Measurements from ENCODE around the gene ARL6IP5. TPM values are rescaled to one million over a fixed set of nuclear protein-coding genes. Genes with fewer than 3 reads are reported as not detected.
A peak's percentile ranks its signal among the peaks of the same experiment; 100 is the strongest.

ARL6IP5 gene
- total RNA-seq, 1 donor from 2014 or later, result 121 TPM

DNA sequence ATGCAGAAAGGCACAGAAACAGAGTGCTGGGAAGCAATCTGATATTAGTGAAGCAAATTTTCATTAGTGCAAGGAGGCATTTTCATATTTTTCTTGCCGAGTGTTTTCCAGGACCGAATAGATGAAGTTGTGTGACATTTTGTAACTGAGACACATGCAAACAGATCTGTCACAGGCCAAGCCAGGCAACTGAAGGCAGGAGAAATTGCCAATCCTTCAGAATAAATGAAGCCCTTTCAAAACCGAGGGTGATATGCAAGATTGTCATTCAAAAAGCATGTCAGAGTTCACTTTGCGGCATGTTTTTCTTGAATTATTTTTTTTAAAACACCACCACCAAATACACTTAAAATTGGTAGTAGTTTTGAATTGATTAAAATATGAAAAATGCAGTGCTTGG, 31.4 kb downstream of the ARL6IP5 start:
- DNase-seq (ENCODE audit: low read depth, low spot score), result no peak

DNA sequence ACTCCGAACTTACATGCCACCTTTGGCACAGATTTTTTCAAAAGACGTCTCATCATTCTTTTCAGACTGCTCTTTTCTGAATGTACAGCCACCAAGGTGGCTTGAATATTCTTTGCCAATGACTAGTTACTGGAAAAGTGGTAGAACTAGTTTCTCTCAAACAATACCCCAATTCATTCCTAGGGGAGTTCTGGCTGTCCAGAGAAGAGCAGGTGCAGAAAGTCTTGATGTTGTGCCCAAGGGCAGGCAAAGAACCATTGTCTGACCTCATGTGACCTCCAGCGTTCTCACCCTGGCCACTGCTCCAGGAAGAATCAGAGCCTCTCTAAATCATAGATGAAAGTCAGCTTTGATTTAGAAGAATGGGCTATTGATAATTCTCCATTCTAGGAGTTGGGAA, 32.2 kb downstream of the ARL6IP5 start:
- DNase-seq (ENCODE audit: low read depth, low spot score), result no peak

DNA sequence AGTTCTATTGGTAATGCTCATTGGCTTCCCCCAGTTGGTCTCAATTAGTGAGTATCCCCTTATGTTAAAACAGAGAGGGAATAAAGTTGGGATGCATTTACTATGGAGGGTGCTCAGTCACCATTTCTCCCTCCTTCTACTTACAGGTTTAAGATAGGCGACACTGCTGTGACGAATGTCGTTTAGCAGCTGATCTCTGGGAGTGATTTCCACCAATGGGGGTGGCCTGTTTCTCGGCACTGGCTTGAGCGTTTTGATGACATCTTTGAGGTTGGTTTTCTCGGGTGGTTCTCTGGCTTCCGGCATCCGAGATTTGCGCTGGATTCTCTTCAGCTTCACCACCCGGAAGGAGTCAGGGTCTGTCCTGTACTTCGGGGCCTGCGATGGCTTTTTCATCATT, 33.8 kb downstream of the ARL6IP5 start:
- DNase-seq (ENCODE audit: low read depth, low spot score), result no peak

DNA sequence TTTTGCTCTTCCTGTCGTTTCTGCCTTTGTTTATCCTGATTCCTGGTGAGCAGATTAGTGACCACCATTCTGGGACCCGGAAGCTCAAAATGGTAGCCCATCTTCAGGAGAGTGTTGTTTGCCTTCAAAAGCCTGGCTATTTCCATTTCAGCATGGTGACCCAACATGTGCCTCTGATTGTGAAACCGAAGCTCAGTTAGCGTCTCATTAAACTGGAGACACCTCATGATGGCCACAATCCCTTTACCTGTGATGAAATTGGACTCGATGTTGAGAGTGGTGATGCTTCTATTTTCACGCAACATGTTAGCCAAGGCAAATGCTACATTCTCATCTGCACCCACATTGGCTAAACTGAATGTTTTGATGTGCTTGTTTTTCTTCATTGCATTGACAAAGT, 34.4 kb downstream of the ARL6IP5 start:
- DNase-seq (ENCODE audit: low read depth, low spot score), result no peak

DNA sequence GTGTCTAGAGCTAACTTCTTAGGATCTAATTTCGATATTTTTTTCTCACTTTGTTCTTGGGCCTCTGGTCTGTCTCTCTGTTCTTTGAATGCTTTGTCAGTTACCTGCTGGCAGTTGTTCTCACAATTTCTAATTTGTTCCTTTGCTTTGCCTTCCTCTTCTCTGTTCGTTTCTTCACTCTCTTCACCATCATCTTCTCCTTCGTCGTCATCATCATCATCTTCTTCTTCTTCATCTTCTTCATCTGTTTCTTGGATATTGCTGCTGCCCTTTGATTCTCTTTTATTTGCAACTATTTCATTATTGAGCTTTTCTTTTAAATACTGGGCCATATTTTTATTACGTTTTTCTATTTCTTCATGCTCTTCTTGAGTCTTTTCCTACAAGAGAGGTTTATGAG, 34.9 kb downstream of the ARL6IP5 start:
- no peak for DNase-seq (ENCODE audit: low read depth, low spot score)

DNA sequence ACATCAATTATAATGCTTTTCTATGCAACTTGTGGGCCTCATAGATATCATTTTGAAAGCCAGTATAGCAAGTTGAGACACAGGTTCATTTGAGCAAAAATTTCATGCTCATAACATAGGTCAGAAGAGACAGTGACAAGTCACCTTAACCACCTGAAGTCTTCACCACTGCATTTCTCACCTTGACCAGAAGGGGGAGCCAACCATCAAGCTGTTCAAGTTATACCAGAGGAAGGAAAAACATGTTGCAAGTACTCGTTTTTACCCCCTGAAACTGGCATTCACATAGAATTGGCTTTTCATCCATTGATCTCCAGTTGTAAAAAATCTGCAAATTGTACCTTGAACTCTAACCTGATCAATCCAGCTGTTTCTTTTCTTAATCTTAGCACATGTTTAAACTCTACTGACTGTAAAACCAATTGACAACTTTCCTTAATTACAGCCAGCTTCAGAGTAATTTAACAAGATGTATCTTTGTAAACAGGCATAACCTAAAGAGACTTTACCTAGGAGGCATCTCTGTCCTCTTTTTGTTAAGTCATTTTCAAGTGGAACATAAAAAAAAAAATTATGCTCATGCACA, 36.2 kb downstream of the ARL6IP5 start:
- DNase-seq (ENCODE audit: low read depth, low spot score), result peak; percentile 47

DNA sequence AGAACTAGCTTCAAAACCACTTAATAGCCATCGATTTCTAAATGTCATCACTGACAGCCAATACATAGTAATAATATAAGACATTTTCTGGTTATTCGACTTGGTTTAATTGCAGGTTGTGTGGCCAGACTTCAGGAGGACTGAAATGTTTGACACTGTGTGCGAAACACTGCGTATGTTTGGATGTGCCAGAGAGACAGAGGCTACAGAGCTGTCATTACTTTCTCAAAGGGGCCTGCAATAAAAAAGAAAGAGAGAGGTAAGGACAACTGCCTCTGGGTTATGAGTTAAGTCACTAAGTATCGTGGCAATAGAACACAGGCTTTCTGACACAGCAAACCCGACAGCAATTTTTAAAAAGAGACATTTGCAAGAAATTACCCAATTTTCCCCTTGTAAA, 36.8 kb downstream of the ARL6IP5 start:
- DNase-seq (ENCODE audit: low read depth, low spot score), result no peak

DNA sequence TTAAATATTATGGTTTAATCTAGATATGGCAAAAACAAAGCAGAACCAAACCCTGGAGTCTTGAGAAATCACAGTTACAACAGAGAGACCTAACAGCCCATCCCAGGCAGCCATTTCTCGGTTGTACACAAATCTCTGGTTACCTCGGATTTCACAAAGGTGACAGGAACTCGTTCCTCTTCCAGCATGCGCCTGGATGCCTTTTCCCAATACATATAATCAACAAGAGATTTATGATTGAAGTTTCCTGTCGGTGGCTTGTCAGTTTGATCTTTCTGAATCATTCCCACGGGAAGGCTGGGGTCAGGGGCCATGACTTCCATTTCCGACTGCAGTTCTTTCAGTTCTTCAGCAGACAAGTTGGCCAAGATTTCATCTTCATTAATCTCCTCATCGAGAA, 37.2 kb downstream of the ARL6IP5 start:
- no peak for DNase-seq (ENCODE audit: low read depth, low spot score)

DNA sequence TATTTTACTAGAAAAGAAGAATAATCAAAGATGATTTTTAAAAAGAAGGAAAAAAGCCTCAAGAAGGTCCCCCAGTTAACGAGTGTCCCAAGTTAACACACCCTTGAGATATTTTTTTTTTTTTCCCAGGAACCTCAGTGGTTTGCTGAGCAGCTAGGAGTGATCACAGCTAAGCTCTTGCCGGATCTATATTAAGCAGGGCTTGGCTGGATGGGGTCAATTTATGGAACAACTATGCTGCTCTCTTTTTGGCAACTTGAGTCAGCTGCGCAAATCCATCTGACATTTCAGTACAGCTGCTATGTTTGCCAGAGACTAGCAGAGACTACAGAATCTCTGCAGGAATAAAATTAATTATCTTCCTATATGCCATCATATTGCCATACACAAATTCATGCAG, 37.7 kb downstream of the ARL6IP5 start, which contains the start of gene LMOD3:
TSS of gene LMOD3 (minus strand) at position 193 of the 400 bp plus-strand sequence. CDS start 209 bp downstream, outside the sequence.
- no peak for DNase-seq (ENCODE audit: low read depth, low spot score)

DNA sequence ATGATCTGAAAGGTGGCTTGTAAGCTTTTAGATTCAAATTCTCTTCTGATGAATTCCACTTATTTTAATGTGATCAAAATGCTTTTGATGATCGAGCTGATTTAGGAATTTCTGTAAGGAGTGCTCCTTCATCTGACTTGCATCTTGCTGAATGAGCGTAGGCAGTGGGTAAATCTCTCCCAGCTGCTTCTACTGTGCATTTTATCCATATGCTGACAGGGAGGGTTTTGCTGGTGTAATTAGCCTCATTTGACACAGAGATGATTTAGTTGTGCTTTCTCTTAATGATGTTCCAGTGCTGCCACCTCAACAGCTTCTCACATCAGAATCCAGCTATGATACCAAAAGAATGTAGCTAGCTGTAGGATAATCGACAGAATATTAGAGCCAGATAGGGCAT, 41.5 kb downstream of the ARL6IP5 start:
- no peak for DNase-seq (ENCODE audit: low read depth, low spot score)

DNA sequence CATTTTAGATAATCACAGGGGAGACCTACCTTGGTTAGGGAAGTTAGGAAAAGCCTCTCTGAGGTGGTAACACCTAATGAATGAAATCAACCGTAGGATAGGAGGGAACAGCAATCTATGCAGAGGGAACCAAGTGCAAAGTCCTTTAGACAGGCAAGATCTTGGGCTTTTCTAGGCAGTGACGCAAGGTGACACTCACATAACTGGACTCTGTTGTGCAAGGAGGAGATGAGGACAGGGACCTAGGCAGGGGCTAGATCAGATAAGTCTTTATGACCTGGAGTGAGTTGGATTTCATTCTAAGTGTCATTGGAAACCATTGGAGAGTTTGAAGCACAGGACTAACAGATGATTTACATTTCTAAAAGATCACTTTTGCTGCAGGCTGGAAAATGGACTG, 42.3 kb downstream of the ARL6IP5 start:
- no peak for DNase-seq (ENCODE audit: low read depth, low spot score)

DNA sequence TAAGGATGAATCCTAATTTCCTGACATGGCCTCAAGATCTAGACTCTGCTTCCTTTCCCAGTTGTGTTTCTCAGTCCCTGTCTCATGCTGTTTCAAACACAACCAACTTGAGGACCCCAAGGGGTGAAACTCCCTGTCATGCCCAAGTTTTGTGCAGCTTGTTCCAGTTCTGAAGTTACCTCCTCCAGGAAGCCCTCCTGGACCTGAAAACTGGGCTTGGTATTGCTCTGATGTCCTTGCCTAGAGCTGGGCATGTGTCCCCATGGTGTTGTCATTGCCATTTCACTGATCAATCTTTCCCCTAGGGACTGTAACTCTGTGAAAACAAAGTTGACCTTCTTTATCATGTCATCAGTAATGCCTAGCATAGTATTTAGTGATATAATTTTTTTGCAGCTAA, 43.8 kb downstream of the ARL6IP5 start:
- DNase-seq (ENCODE audit: low read depth, low spot score), result no peak

DNA sequence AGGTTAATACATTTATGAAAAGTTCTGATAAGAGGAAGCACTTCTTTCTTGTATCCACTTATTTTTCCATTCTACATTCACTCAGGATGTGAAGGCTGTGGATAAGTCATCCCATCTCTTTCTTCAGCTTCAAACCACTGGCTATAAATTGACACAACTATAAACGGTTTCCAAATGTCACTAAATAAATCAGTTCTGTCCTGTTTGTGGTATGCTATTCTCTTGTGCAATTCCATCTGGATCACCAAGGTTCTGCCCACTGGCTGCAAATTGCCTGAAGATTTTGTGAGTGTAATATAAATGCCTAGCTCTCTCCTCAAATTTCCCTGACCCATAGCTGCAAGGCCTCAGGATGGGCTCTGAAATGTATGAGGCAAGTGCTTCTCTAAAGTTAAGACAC, 44.8 kb downstream of the ARL6IP5 start:
- no peak for DNase-seq (ENCODE audit: low read depth, low spot score)

DNA sequence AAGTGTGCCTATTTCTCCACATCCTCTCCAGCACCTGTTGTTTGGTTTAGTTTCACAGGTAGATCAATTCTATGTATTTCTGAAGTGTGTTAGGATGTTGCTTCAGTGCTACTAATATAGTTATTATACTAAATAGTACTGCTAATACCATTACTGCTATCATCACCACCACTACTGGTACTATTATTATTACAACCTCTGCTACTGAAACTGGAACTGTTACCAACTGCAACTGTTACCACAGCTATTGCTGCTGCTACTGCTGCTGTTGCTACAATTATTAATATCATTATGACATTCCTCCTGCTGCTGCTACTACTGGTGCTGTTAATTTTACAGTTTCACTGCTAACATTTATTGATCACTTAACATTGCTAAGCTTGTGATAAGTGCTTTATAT, 46.0 kb downstream of the ARL6IP5 start:
- DNase-seq (ENCODE audit: low read depth, low spot score), result no peak

DNA sequence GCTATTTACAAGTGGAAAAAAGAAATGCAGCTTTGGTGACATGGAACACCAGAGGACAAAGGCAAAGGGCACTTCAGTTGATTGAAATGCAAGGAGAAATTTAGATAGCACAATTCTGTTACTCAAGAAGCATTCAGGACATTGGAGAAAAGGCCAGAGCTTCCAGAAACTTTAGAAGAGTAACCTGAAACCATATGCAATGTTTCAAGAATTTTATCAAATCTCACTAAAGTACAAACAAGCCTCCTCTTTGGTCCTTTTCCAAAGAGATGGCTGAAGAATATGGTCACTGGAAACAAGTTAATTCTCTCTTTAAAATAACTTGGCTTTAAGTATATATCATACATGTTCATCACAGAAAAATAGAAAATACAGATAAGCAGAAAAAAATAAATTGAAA, 52.3 kb downstream of the ARL6IP5 start:
- no peak for DNase-seq (ENCODE audit: low read depth, low spot score)

DNA sequence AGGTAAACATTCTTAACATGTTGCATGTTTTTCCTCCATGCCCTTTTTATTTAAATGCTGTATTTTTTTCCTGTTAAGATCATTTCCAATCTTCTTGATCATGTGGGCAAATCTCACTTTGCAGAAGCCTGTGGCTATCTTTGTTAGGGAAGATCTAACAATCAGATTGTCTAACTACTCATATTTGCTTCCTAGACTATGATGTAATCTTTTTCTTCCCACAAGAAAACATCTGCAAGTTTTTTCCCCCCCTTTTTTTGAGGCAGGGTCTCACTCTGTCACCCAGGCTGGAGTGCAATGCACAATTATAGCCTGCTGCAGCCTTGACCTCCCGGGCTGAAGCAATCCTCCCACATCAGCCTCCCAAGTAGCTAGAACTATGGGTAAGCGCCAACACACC, 52.7 kb downstream of the ARL6IP5 start:
- DNase-seq (ENCODE audit: low read depth, low spot score), result no peak

DNA sequence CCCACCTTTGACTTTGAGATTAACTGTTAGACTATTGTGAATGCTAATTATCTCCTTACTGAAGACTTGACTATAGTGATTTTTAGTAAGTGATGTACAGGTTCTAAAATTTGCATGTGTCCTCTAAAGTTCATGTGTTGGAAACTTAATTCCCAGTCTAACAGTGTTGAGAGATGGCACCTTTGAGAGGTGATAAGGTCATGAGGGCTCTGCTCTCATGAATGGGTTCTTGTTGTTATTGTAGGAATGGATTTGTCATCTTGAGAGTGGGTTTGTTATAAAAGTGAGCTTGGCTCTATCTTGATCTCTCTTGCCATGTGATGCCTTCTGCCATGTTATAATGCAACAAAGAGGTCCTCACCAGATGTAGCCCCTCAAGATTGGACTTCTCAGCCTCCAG, 56.6 kb downstream of the ARL6IP5 start:
- DNase-seq (ENCODE audit: low read depth, low spot score), result no peak

DNA sequence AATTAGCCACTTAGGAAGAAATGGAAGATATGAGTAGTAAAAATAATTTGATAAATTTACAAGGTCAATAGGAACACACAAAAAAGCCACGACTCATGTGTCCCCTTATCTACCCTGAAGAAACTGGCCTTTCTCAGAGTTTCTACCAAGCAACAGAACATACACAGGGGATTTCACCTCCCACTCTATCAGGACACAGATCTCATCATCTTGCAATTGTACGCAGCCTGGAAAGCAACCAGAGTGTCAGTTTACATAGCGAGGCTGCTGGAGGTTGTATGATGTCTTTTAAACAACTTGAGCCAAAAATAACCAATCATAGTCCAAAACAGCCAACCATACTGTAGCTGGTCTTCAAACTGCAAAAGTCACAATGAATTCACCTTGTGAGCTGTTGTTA, 57.4 kb downstream of the ARL6IP5 start:
- no peak for DNase-seq (ENCODE audit: low read depth, low spot score)

DNA sequence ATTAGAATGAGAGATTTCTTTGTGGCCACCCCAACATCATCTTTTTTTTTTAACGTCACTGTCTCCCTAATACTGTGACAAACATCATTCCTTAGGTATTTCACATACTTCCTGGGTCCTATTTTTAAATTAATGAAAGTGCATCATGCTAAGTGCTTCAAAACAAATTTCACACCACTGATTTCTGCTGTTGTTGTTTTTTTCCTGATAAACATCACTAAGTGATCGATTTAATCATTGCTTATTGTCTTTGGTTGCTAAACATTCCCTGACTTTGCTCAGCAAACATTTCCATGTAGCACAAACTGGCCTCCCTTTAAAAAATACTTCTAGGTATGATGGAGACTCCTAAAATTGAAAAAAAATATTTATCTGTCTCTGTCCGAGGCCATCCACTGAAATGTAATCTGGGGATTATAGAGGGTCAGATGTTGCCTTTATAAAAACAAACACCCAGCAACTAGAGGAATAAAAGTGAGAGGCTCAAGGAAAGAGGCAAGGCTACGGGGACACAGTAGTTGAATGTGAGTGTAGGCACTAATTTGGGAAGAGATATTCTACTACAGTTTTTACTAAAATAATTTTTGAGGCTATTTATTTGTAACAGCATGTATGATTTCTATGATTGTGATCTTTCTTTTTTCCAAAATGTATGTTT, 58.2 kb downstream of the ARL6IP5 start:
- no peak for DNase-seq (ENCODE audit: low read depth, low spot score)

DNA sequence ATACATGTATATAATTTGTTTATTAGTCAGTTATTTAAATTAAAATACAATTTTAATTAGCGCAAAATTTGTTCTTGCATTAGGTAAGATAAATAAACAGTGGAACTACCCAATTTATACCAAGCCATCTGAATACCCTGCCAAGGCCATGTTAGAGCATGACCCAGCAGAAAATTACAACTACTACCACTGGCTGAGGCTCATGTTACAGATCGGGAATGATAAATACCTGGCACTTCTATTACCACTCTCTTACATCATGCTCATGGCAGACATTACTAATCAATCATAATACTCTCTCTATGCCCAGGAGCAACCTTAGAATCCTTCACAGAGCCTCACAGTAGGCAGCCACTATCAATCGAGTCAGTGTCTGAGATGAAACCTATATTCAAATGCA, 58.9 kb downstream of the ARL6IP5 start:
- DNase-seq (ENCODE audit: low read depth, low spot score), result no peak

DNA sequence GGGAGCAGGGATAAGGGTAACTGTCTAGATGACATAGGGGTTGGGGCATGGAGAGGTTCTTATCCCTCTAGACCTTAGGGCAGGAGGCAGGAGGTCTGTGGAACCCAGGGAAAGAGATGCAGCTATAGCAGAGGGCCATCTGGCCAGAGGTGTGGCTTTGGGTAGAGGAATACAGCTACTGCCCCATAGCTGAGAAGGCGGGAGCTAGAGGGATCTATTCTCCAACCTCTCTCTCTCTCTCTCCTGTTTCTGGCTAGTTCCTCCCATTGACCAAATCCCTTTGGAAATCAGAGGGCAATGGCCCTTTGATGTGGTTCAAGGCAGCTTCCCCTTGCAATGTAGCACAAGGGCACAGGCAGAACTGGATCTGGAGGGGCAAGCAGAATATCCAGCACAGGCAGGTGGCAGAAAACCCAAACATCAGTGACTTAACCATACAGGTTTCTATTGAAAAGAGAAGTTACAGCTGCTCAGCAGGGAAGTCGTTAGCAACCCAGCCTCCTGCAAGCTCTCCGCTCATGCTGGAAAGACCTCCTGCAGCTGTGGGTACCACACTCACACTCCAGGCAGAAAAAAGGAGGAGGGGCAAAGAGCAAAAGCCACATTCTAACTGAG, 60.0 kb downstream of the ARL6IP5 start:
- no peak for DNase-seq (ENCODE audit: low read depth, low spot score)

DNA sequence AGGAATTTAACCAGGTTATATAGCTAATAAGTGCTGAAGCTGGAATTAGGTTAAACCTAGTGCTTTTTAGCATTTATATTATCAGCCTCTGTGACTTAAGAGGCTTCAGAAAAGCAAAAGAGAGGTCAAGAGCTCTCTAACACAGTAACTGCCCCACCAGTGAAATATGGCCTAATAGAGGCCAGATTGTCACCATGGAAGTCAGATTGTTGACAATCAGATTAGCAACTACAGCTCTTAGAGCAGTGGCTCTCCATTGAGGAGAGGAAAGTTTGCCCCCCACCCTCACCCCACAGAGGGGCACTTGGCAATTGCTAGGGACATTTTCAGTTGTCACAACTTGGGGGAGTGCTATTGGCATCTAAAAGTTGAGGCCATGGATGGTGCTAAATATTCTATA, 61.0 kb downstream of the ARL6IP5 start:
- no peak for DNase-seq (ENCODE audit: low read depth, low spot score)

DNA sequence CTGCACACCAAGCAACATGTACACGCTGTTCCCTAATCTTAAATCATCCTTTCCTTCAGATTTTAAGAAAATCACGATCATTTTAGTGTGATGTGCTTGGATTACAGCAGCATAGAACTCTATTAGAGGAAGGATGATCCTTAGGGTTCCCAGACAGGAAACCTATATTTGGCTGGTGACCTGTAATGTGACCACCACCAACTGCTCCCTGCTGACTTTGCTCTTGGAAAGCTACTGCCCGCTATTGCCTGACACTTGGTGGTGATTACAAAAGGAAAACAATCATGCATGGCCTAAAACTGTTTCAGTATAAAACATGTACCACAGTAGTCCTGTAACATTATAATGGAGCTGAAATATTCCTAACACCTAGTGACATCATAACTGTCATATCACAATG, 64.8 kb downstream of the ARL6IP5 start:
- no peak for DNase-seq (ENCODE audit: low read depth, low spot score)
